DND-41 (cell line): ENCODE measurements around the gene KIR2DL4.
"Not testable (repeated sequence)": the region's sequence is repeated elsewhere in the genome, so short reads cannot be mapped to it uniquely, and the experiment has no call there.

Experiments
- EZH2 ChIP-seq: IDR thresholded peaks from 3 replicates; pipeline ENCODE4 v1.6.1; 2012; ENCODE audit warnings: borderline replicate concordance, low read depth, mild to moderate bottlenecking, moderate library complexity, low read length, inconsistent platforms; ENCODE audit not compliant: severe bottlenecking
- TF ChIP-seq, protein P1 (sequence below): IDR thresholded peaks from 2 replicates; pipeline ENCODE4 v1.5.1; 2012; ENCODE audit warnings: borderline replicate concordance, low read length, moderate library complexity, mild to moderate bottlenecking; ENCODE audit not compliant: poor library complexity, severe bottlenecking; ENCODE audit errors: extremely low read depth

DNA sequence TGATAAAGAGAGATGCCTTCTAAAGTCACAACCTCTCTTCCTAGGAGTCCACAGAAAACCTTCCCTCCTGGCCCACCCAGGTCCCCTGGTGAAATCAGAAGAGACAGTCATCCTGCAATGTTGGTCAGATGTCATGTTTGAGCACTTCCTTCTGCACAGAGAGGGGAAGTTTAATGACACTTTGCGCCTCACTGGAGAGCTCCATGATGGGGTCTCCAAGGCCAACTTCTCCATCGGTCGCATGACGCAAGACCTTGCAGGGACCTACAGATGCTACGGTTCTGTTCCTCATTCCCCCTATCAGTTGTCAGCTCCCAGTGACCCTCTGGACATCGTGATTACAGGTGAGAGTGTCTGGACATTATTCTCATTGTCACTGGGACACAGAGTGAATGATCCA is 15.3 kb upstream of the KIR2DL4 start:
- TF ChIP-seq, protein P1, sequence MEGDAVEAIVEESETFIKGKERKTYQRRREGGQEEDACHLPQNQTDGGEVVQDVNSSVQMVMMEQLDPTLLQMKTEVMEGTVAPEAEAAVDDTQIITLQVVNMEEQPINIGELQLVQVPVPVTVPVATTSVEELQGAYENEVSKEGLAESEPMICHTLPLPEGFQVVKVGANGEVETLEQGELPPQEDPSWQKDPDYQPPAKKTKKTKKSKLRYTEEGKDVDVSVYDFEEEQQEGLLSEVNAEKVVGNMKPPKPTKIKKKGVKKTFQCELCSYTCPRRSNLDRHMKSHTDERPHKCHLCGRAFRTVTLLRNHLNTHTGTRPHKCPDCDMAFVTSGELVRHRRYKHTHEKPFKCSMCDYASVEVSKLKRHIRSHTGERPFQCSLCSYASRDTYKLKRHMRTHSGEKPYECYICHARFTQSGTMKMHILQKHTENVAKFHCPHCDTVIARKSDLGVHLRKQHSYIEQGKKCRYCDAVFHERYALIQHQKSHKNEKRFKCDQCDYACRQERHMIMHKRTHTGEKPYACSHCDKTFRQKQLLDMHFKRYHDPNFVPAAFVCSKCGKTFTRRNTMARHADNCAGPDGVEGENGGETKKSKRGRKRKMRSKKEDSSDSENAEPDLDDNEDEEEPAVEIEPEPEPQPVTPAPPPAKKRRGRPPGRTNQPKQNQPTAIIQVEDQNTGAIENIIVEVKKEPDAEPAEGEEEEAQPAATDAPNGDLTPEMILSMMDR = not testable (repeated sequence)
- not testable (repeated sequence) for TF ChIP-seq EZH2
